ENCODE data around the gene TOX2.

DNA sequence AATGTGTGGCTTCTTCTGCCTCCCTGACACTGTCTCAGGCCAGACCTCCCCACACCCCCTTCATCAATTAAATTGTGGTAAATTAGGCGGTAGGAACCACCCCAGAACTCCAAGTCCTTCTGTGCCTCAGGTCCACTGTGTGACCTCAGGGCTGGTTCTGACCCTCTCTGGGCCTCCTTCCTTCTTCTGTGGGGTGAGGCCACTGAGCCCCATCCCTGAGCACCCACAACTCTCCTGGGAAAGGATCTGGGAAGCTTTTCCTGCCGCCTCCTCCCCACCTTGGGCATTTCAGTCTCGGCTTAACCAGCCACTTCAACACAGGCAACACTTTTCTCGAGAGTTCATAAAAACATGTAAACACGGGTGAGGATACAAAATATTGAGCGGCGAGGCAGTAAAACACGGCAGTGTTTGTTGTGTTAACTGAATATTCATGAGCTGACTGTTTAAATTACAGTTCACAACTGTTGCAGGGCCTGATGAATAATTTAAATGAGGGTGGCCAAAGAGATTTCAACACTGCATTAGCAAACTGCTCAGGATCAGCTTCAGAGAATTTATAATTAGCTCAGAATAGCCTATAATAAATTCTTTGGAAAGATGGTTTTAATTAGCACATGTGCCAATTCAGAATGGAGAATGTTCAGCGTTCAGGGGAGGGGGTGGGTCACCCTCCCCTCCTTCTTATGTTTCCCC is 112.1 kb downstream of the TOX2 start:
- TF ChIP-seq PAX5 (IDR thresholded peaks at IDR 0.05; ENCODE audit: insufficient read depth, low read length, severe bottlenecking) (no peak), POLR2A (IDR thresholded peaks at IDR 0.05; ENCODE audit: low read depth, low read length) (no peak), SPI1 (IDR thresholded peaks at IDR 0.05; ENCODE audit: low read depth, low read length) (no peak), POU2F2 (IDR thresholded peaks at IDR 0.05; ENCODE audit: low read depth, low read length) (no peak), POLR2AphosphoS5 (IDR thresholded peaks at IDR 0.05; ENCODE audit: low read depth, low read length) (no peak)

All from GM12891 (cell line).